ENCODE measurements around the gene THBD.

THBD gene

DNA sequence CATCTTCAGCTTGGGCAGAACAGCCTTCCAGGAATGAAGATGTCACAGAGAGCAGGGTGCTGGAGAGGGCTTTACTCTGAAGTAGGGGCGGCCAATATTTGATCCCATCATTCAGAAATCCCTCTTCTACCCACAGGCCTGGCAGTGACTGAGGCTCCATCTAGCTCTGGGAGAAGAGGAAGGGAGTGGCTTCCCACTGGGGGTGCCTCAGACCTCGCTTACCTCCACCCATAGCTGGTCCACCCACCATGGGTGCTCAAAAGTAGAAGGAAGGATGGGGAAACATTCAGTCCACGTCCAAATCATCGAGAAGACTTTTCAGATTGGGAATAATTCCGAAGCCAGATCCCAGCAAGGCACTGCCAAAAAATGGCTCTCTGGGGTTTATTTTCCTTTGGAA is 11.8 kb upstream of the THBD start:
- no peak for DNase-seq

DNA sequence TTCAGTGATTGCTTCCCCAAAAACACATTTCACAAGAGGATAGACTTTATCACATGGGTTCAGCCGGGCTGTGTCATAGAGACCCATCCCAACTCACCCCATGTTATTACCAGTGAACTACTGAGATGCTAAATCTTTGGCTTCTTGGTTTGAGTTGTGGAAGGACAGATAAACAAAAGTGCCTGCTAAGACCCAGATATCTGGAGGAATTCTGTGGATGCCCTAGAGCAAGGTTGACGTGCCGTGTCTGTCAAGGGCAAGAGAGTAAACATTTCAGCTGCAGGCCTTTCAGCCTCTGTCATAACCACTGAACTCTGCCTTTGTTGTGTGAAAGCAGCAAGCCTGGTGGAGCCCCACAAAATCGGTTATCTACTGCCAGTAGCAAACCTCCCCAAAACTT is 11.2 kb upstream of the THBD start:
- peak; percentile 33 for DNase-seq

DNA sequence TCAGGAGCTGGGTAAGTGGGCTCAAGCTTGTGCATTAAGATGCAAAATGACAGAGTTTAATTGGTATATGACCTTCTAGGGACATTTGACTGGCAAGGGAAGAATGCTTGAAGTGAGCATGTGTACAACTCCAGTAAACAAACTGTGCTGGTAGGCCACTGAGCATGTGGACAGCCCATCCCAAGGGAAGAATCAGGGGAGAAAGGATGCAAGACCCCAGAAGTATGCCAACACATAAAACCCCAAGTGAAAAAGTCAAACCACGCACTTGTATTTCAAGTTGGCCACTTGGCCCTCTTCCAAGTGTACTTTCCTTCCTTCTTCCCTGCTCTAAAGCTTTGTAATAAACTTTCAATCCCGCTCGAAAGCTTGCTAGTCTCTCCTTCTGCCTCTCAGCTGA is 10.4 kb upstream of the THBD start:
- DNase-seq, result peak; percentile 9

DNA sequence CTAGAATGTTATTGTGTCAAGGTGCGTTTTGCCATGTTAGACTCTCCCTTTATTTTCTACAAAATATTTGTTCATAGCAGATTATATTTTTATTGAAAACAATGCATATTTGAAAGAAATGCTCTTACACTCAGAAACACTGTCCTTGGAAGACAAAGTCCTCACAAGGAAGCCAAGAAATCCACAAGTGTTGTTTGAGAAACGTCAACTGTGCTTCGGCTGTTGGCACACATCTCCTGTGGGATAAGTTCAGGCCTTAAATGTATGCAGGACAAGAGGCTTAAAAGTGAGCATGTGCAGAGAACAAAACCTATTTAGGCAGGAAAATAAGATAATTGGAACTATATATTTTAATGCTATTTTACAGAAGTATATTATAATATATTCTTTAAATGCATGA is 9.5 kb upstream of the THBD start:
- DNase-seq, result no peak

DNA sequence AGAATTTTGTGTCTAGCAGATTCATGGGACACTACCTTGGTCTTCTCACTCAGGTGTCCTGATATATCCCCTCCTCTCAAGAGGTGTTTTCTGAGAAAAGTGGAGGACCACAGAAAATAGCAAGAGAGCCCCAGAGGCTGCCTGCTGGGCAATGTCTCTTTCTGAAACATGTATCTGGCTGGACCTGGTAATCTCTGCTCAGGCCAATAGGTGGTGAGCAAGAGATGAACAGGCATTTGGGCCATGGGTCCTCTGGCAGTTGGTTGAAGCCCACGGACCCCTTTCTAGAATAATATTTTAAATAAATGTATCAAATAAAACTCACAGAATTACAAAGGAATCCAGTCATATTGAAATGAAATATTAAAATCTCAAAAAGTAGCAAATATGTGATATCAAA is 8.8 kb upstream of the THBD start:
- no peak for DNase-seq

DNA sequence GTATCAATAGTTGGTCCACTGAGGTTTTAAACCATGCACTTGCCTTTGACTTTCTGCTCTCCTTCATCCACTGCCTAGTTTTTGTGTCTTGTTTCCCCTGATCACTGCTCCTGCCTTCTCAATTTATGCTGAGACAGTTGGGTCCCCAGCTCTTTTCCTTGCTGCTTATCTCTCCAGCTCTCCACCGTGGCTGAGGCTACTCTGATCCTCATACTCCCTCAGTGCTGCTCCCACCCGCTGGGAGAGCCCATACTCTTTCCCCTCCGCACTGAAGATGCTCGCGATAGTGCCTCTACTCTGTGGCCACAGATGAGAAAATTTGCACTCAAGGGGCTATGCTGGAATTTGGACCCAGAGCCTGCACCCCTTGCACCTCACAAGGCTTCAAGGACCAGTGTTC is 3.4 kb upstream of the THBD start:
- DNase-seq, result no peak

DNA sequence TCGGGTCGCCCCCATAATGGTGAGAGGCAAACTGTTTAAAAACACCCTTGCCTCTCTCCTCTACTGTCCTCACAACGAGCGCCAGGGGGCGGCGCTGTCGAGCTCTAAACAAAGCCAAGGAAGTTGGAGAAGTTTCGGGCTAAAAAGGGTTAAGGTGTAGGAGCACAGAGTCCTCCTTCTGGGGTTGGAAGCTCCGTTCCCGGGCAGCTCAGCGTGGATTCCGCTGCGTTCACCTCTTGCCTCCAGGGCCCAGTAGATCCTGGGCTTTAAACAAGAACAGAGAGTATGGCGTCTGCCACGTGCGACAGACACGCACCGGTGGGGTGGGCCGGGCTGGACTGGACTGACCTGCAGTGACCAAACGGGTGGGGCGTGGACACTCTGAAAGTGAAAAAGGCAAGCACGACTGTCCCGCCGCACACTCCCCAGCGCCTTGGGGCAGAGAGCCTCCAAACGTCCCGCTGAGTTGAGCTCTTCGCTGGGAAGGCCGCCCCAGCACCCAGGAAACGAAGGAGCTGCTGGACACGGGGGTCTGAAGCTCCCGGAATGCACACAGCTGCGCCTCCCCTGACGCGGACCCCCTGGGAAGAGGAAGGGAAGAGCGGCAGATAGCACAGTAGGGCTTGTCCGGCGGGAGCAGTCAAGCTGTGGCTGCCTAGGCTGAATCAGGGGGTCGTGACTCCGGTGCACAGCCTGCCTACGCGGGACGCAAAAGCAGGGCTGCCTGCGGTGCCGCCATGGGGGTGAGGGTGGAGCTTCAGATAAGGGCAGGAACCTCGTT is 1.6 kb upstream of the THBD start:
- peak; percentile 87 for DNase-seq

DNA sequence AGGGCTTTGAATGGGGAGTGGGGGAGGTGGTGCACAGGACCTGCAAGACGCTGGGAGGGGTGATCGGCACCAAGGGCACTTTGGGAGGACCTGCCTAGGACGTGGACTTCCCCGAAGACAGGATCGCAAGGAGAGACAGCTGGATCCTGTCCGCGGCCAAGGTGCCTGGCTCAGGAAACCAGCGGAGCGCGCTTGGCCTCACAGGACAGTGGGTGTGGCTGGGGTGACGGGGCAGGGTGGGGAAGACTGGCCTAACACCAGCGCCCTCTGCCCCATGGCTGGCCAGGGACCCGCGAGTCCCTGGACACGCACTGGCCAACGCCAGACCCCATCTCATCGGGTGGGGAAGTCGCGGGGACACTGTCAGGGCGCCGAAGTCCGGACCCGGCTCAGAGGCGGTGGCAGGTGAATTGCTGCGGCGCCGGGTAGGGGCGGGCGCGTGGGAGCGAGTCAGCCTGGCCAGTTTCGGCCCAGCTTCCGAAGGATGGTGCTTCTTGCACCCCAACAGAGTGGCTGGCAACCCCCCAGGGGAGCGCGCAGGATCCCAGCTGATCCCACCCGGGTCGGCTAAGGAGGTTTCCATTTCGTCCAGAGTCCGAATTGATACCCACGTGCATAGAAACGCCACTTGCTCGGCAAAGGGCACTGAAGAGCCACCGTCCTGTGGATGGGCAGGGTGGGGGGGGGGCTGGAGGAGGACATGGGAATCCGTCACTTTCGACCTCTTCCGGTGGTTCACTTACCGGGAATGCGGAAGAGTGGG is 785 bp upstream of the THBD start:
- DNase-seq, result peak; percentile 16

DNA sequence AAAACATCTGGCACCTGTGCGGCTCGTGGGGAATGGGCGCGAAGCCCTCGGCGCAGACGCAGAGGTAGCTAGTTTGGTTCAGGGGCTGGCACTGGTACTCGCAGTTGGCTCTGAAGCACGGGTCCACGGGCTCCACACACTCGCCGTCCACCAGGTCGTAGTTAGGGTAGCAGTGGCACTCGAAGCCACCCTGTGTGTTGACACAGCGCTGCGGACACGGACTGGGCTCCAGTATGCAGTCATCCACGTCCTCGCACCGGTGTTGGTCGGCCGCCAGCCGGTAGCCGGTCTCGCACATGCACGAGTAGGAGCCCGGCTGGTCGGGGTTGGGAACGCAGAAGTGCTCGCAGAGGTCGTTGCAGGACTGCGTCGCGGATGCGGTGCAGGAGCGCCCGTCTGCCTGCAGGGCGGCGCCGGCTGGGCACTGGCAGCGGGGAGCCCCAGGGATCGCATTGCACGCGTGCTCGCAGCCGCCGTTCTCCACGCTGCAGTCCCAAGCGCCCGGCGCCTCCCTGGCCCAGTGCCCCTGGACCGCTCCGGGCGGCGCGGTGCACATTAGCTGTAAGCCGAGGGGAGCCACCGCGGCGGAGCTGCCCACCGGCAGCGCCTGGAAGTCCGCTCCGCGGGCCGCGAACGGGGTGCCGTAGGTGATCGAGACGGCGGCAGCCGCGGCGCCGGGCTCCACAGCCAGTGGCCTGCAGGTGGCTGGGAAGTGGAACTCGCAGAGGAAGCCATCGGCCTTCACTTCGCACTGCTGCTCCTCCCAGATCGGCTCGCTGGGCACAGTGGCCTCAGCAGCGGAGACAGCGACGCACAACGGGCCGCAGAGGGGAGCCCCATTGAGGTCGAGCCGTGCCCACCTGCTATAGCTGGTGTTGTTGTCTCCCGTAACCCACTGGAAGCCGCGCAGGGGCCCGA is 930 bp downstream of the THBD start:
- peak; percentile 64 for DNase-seq

DNA sequence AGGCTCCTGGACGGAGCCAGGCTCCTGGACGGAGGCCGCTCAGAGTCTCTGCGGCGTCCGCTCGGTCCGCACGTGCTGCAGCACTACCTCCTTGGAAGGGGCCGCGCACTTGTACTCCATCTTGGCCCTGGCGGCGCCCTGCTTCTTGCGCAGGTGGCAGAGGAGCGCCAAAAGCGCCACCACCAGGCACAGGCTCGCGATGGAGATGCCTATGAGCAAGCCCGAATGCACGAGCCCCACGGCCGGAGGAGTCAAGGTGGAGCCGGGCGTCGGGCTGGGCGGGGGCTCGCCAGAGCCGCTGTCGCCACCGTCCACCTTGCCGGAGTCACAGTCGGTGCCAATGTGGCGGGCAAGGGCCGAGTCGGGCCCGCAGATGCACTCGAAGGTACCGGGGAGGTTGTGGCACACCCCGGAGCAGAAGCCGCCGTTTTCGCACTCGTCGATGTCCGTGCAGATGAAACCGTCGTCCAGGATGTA is 1.7 kb downstream of the THBD start:
- peak; percentile 29 for DNase-seq

DNA sequence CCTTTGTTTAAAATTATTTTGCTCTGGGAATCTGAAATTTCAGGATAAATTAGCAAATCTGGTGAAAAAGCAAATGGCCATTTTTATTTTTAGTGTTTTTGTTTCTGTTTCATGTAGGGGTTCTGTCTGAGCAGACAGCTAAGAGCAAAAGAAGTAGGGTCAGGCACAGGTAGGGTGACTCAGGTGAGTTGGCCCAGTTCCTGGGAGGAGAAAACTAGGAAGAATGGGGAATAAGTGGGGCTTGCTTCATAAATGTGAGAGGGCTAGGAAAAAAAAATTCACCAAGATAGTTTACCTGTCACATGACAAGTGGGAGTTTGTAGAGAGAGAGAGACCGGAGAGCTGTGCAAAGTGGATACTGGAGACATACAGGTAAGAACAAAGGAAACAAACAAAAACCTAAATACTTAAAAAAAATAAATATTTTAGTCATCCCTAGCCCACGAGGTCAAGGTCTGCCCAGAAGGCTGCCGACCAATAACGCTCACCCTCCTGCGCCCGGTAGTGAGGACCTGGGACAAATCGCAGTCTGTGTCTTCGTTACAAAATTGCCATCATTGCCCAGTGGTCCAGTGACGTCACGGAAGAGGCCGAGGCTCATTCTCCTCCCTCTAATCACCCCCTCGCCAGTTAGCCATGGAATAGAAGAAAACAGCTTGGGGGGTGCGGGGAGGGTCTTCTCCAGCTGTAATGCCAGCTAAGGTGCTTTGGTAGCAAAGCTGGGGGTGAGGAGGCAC is 2.3 kb downstream of the THBD start:
- no peak for DNase-seq

DNA sequence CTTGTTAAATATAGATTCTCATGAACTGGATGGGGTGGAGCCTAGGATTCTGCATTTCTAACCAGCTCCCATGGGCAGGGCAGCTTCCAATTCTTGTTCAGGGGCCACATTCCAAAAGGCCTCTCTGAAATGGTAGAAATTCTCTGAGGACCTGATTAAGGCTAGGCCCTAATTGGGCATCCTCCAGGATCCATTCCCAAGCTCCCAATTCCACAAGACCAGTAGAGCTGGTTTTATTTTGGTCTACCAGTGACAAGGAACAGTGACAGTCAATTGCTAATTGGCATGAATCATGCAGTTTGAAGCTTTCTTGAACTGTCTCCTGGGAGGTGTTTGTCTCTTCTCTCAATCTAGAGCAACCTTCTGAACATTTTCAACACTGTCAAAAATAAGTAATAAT is 3.0 kb downstream of the THBD start:
- no peak for DNase-seq

DNA sequence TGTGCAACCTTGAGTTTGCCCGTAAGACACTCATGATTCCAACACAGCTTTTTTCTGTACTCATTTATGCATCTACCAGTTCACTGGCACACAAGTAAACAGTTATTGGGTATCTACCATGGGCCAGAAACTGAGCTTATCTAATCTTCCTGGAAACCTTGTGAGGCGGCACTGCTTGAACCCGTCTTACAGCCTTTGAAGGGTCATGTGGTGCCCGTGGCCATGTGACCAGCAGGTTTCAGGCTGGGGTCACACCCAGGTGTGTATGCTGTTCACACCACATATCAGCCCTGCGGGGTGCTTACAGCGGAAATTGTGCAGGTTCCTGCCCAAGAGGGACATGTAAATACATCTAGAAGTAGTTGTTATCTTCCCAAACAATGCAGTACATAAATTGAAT is 6.1 kb downstream of the THBD start:
- DNase-seq, result peak; percentile 83

DNA sequence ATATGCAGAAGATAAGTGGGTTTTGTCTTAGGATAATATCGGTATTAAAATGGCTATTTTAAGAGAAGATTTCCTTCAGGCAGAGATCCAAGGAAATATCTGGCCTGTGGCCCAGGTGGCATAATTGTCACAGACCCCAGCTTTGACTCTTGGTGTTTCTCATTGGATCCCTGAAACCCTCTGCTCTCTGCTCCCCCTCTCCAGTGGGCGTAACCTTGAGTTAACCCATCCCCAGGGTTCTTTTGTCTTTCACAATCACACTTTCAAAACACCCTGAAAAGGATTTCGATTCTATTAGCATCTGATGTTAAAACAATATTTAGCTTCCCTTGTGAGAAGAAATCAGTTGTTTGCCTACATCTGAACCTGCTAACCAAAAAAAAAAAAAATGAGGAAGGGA is 7.2 kb downstream of the THBD start:
- DNase-seq, result no peak

DNA sequence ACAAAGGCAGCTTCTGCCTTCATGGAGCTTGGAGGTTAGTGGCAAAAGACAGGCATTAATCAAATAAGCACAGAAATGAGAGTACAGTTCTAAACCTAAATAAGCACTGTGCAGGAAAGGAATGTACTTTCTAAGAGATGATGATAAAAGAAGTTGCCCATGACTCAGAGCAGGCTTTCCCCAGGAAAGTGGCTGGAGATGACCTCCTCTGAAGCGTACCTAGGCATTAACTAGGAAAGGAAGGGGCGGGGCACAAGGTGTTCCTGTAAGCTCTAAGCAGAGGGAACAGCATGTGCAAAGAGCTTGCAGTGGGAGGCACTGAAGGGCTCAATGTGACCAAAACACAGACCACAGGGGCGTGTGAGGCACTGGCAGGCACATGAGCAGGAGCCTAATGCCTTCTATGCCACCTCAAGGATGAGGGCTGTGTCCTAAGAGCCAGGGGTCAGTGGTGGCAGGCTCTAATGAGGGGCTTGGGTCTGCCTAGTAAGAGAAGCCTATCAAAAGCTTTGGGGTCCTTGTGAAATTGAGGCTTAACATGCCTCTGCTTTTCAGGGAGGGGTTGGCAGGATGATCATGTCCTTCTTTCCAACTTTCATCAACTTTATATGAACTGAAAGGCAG is 9.5 kb downstream of the THBD start:
- no peak for DNase-seq

DNA sequence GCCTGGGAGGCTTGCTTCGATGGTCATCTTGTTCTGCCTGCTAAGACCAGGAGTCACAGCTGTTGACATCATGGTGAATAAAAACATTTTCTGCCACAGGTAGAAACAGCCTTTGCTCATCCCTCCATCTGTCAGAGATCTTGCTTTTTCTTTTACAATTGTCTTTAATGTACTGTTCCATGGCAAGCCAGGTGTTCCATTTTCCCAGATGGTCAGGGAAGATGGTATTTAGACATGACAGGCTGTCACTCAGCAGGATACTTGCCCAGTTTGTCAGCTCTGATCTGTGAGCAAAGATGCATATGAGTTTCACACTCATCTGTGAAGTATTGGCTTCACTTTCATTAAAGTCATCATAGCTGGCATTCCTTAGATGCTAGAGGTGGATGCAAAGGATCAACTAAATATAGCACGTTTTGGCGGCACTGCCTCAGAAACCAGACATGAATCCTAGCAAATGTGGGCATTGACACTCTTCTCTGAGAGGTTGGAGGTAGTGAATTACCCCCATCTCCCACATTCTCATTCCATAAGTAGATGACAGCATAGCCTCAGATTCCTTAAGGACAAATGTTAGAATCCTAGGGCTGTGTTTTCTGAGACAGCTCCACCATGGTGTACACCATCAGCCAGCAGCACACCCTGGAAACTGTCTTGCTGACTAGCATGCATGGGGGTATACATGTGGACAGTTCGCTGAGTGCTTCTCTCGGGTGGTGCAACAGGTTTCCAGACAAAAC is 10.2 kb downstream of the THBD start:
- no peak for DNase-seq

DNA sequence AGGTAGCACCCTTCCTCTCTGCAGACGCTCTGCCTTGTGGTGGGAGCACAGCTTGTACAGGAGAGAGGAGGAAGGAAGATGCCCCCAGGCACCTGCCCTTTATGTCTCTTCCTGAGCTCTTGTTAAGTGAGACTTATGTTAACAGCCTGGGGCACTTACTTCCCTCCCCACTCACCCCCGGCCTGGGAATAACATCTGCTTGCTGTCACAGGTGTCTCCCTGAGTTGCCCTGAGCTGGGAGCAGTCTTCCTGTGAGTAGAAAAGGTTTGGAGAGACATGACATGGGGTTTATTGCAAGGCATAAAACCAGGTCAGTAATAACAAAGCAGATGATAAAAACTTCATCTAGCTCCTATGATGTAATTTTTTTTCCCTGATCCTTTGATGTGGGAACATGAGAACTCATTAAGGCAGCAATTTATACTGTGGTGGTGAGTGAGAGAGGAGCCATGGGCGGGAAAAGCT is 12.4 kb downstream of the THBD start:
- no peak for DNase-seq

DNA sequence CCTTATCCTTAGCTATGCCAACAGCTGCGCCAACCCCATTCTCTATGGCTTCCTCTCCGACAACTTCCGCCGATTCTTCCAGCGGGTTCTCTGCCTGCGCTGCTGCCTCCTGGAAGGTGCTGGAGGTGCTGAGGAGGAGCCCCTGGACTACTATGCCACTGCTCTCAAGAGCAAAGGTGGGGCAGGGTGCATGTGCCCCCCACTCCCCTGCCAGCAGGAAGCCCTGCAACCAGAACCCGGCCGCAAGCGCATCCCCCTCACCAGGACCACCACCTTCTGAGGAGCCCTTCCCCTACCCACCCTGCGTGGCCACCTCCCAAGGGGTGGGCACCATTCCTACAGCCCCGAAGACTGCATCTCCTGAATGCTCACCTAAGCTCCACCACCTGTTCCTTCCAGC is 13.1 kb downstream of the THBD start:
- DNase-seq, result no peak

DNA sequence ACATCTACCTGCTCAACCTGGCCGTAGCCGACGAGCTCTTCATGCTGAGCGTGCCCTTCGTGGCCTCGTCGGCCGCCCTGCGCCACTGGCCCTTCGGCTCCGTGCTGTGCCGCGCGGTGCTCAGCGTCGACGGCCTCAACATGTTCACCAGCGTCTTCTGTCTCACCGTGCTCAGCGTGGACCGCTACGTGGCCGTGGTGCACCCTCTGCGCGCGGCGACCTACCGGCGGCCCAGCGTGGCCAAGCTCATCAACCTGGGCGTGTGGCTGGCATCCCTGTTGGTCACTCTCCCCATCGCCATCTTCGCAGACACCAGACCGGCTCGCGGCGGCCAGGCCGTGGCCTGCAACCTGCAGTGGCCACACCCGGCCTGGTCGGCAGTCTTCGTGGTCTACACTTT is 13.7 kb downstream of the THBD start:
- no peak for DNase-seq

DNA sequence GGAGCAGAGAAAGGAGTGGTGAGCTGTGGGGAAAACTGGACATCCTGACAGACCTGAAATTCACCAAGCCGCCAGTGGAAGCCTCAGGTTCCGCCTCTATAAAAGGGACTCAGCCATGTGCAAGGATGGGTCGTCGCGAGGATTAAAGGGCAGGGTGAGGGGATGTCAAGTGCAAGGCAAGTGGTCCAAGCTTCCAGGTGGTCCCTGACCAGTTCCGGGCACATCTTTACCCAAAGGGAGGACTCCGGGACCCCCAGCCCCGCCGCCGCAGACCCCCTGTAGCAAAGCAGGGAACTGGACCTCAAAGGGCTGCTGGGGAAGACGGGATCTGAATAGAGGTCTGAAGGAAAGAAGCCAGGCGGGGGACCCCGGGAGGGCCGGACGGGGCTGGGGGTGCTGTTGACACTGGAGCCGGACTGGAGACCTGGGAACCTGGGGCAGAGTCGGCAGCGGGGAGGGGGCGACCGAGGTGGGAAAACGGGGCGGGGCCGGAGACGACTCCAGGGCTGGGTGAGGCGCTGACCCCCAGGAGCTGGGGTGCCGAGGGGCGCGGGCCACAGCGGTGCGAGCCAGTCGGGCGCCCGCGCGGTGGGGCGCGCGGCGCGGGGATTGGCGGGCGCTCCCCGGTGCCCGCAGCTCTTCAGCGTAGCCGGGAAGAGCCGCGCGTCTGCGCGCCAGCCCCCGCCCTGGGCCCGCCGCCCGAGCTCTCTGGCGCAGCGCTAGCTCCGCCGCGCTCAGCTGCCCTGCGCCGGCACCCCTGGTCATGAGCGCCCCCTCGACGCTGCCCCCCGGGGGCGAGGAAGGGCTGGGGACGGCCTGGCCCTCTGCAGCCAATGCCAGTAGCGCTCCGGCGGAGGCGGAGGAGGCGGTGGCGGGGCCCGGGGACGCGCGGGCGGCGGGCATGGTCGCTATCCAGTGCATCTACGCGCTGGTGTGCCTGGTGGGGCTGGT is 14.5 kb downstream of the THBD start, which contains the start of gene SSTR4:
Gene SSTR4, plus strand, starts transcription at position 592 of the 951 bp plus-strand sequence. Its CDS starts 172 bp downstream, at position 764.
- no peak for DNase-seq

Measured in hematopoietic multipotent progenitor cell treated with erythropoietin and hydrocortisone succinate and interleukin-3 and kit ligand, for 8 days (in vitro differentiated cells).